Esophagus squamous epithelium (tissue), 4 donors: ENCODE measurements around the gene RNF32.

ENCODE experiments used
- CTCF ChIP-seq, 6 experiments: fragments of 450-650 bp in 4 of 6; fragments of 200-600 bp in 2 of 6; sonication (generic) in 2 of 6; IDR thresholded peaks; one replicate each; pipeline ENCODE4 v1.5.1; 2016 to 2019; ENCODE audit warnings: antibody characterized with exemption in 6 of 6, mild to moderate bottlenecking in 4 of 6, moderate library complexity in 4 of 6
- POLR2A ChIP-seq, 4 donors: fragments of 450-650 bp; IDR thresholded peaks; one replicate each; pipeline ENCODE4 v1.6.1; 2017; ENCODE audit warnings: antibody characterized with exemption in 4 of 4, mild to moderate bottlenecking in 4 of 4, moderate library complexity in 3 of 4

- TF ChIP-seq POLR2A (IDR thresholded peaks at IDR 0.05) (no peak), CTCF (IDR thresholded peaks at IDR 0.05) (no peak)
Observed at GRCh38 chr7:156625580-156625979, 15.0 kb upstream of the RNF32 start.
